Tibial artery (tissue), 4 donors: ENCODE measurements around the gene MEIS2.

ENCODE experiments used
- DNase-seq, 2 donors: peaks; one replicate each; pipeline ENCODE4 v3.0.0-alpha.2; 2019
- H3K27ac ChIP-seq, 2 donors: fragments of 200-600 bp; sonication (generic) in 1 of 2; 1 replicate in 1 of 2; 2 replicates in 1 of 2; pipeline ENCODE4 v1.5.1; 2018 to 2019; ENCODE audit warnings: mild to moderate bottlenecking in 1 of 2
- H3K27me3 ChIP-seq, 2 donors: fragments of 200-600 bp; sonication (generic) in 1 of 2; one replicate each; pipeline versions ENCODE4 v1.5.1 to v1.6.0; 2016 to 2019
- H3K36me3 ChIP-seq, 3 donors: fragments of 200-600 bp; sonication (generic) in 2 of 3; one replicate each; pipeline ENCODE4 v1.5.1; 2016 to 2019; ENCODE audit warnings: mild to moderate bottlenecking in 2 of 3
- H3K4me1 ChIP-seq, 4 donors: fragments of 200-600 bp; sonication (generic) in 2 of 4; 1 replicate in 3 of 4; 2 replicates in 1 of 4; pipeline ENCODE4 v1.5.1; 2016 to 2019
- H3K4me3 ChIP-seq, 2 donors: fragments of 200-600 bp; sonication (generic) in 1 of 2; 1 replicate in 1 of 2; 2 replicates in 1 of 2; pipeline ENCODE4 v1.5.1; 2018 to 2019; ENCODE audit warnings: mild to moderate bottlenecking in 2 of 2
- H3K9me3 ChIP-seq, 3 donors: fragments of 200-600 bp; sonication (generic) in 1 of 3; one replicate each; pipeline ENCODE4 v1.5.1; 2016 to 2019
- CTCF ChIP-seq, 2 experiments: fragments of 200-600 bp in 1 of 2; fragments of 450-650 bp in 1 of 2; IDR thresholded peaks; one replicate each; pipeline ENCODE4 v1.5.1; 2017 to 2019; ENCODE audit warnings: antibody characterized with exemption in 2 of 2, mild to moderate bottlenecking in 1 of 2, moderate library complexity in 1 of 2
- intact Hi-C: fragments of 100-400 bp; cut with DNase I; formaldehyde crosslinking; loops from one replicate; pipeline ENCODE4 v1.15.0; 2023; ENCODE audit warnings: low total_unique reads

Gene MEIS2

GRCh38 chr15:37002041-37002672, 98.2 kb downstream of the MEIS2 start:
- H3K9me3 ChIP-seq = no peaks in the 10 kb centered on the region
- H3K4me3 ChIP-seq = no peak overlapping the region
- TF ChIP-seq CTCF (IDR thresholded peaks at IDR 0.05) = no peak
- no peak overlapping the region for H3K27ac ChIP-seq
- intact Hi-C loops = no loop called here
- H3K27me3 ChIP-seq = no peaks in the 10 kb centered on the region
- H3K36me3 ChIP-seq = peaks cover 0 to 9% (median 0%) of the 10 kb centered on the region in 3 donors
- no peak for DNase-seq
- no peaks in the 10 kb centered on the region for H3K4me1 ChIP-seq

GRCh38 chr15:37001417-37001816, 98.9 kb downstream of the MEIS2 start:
- Histone ChIP-seq H3K4me3 (no peak overlapping the region), H3K36me3 (peaks cover 0 to 9% (median 0%) of the 10 kb centered on the region in 3 donors), H3K27ac (no peak overlapping the region), H3K27me3 (no peaks in the 10 kb centered on the region), H3K4me1 (no peaks in the 10 kb centered on the region), H3K9me3 (no peaks in the 10 kb centered on the region)
- intact Hi-C loops = no loop called here
- TF ChIP-seq CTCF (IDR thresholded peaks at IDR 0.05) = no peak
- DNase-seq = no peak

GRCh38 chr15:36999778-37000177, 100.6 kb downstream of the MEIS2 start:
- Histone ChIP-seq H3K27ac (no peak overlapping the region), H3K27me3 (no peaks in the 10 kb centered on the region), H3K36me3 (no peaks in the 10 kb centered on the region), H3K9me3 (no peaks in the 10 kb centered on the region), H3K4me3 (no peak overlapping the region), H3K4me1 (no peaks in the 10 kb centered on the region)
- DNase-seq = no peak
- intact Hi-C loops = no loop called here
- no peak for TF ChIP-seq CTCF (IDR thresholded peaks at IDR 0.05)

- DNase-seq = no peak
- no peak overlapping the region for H3K27ac ChIP-seq
- intact Hi-C loops = no loop called here
- H3K4me3 ChIP-seq = no peak overlapping the region
- TF ChIP-seq CTCF (IDR thresholded peaks at IDR 0.05) = no peak
- H3K27me3 ChIP-seq = no peaks in the 10 kb centered on the region
- no peaks in the 10 kb centered on the region for H3K4me1 ChIP-seq
- H3K9me3 ChIP-seq = no peaks in the 10 kb centered on the region
- H3K36me3 ChIP-seq = no peaks in the 10 kb centered on the region
Observed at GRCh38 chr15:36996538-36997181, 103.7 kb downstream of the MEIS2 start.

GRCh38 chr15:36996121-36996520, 104.2 kb downstream of the MEIS2 start:
- no peaks in the 10 kb centered on the region for H3K4me1 ChIP-seq
- intact Hi-C loops = no loop called here

More at GRCh38 chr15:36996121-36996520, 104.2 kb downstream of the MEIS2 start:
- Histone ChIP-seq H3K9me3 (no peaks in the 10 kb centered on the region), H3K36me3 (no peaks in the 10 kb centered on the region), H3K4me3 (no peak overlapping the region), H3K27me3 (no peaks in the 10 kb centered on the region), H3K27ac (no peak overlapping the region)
- DNase-seq = no peak
- no peak for TF ChIP-seq CTCF (IDR thresholded peaks at IDR 0.05)
